ENCODE measurements around the gene LCN15.

Gene LCN15

DNA sequence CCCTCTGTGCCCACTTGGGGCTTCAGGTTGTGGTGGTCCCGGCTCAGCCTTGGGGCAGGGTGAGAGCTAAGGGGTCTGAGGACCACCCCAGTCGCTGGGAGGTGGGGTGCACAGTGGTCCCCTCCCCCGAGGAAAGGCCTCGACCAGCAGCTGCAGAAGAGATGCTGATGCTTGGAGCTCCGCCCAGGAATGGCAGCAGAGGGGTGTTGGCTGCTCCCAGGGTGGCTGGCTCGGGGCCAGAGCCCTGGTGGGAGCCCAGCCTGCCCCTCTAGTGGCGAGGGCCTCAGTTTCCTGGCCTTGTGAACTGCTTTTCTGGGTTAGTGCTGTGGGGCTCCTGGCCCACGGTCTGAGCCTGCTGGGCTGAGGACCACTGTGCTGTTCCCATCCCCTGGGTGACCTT lies 50.8 kb downstream of the LCN15 start:
- no peak for ATAC-seq
- TF ChIP-seq ESRRG (CRISPR knock-in tag; IDR thresholded peaks at IDR 0.05) (no peak), RARB (CRISPR knock-in tag; IDR thresholded peaks at IDR 0.05) (no peak), GLIS3 (CRISPR knock-in tag; IDR thresholded peaks at IDR 0.05) (no peak), SNAI2 (CRISPR knock-in tag; IDR thresholded peaks at IDR 0.05) (no peak), ZFP3 (CRISPR knock-in tag; IDR thresholded peaks at IDR 0.05) (no peak), ZFP30 (CRISPR knock-in tag; IDR thresholded peaks at IDR 0.05) (no peak)
- TF ChIP-seq, protein P1, sequence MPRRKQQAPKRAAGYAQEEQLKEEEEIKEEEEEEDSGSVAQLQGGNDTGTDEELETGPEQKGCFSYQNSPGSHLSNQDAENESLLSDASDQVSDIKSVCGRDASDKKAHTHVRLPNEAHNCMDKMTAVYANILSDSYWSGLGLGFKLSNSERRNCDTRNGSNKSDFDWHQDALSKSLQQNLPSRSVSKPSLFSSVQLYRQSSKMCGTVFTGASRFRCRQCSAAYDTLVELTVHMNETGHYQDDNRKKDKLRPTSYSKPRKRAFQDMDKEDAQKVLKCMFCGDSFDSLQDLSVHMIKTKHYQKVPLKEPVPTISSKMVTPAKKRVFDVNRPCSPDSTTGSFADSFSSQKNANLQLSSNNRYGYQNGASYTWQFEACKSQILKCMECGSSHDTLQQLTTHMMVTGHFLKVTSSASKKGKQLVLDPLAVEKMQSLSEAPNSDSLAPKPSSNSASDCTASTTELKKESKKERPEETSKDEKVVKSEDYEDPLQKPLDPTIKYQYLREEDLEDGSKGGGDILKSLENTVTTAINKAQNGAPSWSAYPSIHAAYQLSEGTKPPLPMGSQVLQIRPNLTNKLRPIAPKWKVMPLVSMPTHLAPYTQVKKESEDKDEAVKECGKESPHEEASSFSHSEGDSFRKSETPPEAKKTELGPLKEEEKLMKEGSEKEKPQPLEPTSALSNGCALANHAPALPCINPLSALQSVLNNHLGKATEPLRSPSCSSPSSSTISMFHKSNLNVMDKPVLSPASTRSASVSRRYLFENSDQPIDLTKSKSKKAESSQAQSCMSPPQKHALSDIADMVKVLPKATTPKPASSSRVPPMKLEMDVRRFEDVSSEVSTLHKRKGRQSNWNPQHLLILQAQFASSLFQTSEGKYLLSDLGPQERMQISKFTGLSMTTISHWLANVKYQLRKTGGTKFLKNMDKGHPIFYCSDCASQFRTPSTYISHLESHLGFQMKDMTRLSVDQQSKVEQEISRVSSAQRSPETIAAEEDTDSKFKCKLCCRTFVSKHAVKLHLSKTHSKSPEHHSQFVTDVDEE (CRISPR knock-in tag; IDR thresholded peaks at IDR 0.05) = no peak

DNA sequence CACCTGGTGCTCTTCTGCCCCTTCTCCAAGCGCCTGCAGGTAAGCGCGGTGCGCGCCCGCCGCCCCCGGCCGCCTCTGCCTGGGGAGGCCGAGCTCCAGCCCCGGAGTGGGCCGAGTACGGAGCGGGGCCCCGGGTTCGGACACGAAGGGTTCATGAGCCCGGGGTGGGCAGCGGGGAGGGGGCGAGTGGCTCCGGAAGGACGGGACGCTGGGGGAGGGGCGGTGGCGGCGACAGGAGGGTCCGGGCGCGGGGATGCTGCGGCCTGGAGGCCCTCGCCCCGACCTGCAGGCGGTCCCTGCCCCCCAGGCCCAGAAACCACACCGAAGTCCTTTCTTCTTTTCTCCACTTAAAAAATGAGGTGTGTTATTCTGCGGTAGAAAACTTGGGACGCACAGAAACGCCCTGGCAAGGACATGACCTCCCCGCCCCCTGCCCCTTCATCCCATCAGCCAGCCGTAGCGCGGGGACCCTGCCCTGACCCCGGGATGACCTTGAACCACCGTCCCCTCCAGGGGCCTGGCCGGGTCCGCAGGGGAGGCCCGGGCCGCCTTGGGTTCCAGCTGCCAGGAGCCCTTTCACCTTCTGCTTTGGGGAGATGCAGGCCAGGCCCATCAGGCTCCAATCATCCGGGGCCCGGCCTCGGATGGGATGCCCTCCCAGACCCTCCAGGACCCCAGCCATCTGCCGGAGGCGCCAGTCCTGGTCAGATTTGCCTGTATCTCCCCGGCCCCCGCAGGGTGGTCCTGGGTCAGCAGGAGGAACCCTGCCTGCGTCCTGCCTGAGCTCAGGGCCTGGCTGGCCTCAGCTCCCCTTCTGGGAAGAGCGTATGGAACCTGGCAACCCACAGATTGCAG lies 51.4 kb downstream of the LCN15 start:
- ATAC-seq = peak; percentile 31
- TF ChIP-seq, protein P2, sequence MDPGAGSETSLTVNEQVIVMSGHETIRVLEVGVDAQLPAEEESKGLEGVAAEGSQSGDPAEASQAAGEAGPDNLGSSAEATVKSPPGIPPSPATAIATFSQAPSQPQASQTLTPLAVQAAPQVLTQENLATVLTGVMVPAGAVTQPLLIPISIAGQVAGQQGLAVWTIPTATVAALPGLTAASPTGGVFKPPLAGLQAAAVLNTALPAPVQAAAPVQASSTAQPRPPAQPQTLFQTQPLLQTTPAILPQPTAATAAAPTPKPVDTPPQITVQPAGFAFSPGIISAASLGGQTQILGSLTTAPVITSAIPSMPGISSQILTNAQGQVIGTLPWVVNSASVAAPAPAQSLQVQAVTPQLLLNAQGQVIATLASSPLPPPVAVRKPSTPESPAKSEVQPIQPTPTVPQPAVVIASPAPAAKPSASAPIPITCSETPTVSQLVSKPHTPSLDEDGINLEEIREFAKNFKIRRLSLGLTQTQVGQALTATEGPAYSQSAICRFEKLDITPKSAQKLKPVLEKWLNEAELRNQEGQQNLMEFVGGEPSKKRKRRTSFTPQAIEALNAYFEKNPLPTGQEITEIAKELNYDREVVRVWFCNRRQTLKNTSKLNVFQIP (CRISPR knock-in tag; IDR thresholded peaks at IDR 0.05; ENCODE audit: borderline replicate concordance, low read depth) = no peak
- no peak for TF ChIP-seq ZNF8 (CRISPR knock-in tag; IDR thresholded peaks at IDR 0.05)
- no peak for TF ChIP-seq BACH2 (CRISPR knock-in tag; IDR thresholded peaks at IDR 0.05; ENCODE audit: borderline replicate concordance)
- no peak for TF ChIP-seq ZNF70 (CRISPR knock-in tag; IDR thresholded peaks at IDR 0.05)
- no peak for TF ChIP-seq RARB (CRISPR knock-in tag; IDR thresholded peaks at IDR 0.05)
- no peak for TF ChIP-seq ZC3H10 (CRISPR knock-in tag; IDR thresholded peaks at IDR 0.05)
- TF ChIP-seq GLIS3 (CRISPR knock-in tag; IDR thresholded peaks at IDR 0.05) = no peak
- TF ChIP-seq, protein P1 (CRISPR knock-in tag; IDR thresholded peaks at IDR 0.05) = no peak
- no peak for TF ChIP-seq TOX (CRISPR knock-in tag; IDR thresholded peaks at IDR 0.05; ENCODE audit: borderline replicate concordance)
- TF ChIP-seq, protein P3, sequence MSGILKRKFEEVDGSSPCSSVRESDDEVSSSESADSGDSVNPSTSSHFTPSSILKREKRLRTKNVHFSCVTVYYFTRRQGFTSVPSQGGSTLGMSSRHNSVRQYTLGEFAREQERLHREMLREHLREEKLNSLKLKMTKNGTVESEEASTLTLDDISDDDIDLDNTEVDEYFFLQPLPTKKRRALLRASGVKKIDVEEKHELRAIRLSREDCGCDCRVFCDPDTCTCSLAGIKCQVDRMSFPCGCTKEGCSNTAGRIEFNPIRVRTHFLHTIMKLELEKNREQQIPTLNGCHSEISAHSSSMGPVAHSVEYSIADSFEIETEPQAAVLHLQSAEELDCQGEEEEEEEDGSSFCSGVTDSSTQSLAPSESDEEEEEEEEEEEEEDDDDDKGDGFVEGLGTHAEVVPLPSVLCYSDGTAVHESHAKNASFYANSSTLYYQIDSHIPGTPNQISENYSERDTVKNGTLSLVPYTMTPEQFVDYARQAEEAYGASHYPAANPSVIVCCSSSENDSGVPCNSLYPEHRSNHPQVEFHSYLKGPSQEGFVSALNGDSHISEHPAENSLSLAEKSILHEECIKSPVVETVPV (CRISPR knock-in tag; IDR thresholded peaks at IDR 0.05) = no peak
- no peak for TF ChIP-seq ESRRG (CRISPR knock-in tag; IDR thresholded peaks at IDR 0.05)
- TF ChIP-seq PPARA (CRISPR knock-in tag; IDR thresholded peaks at IDR 0.05; ENCODE audit: borderline replicate concordance) = no peak
- no peak for TF ChIP-seq ZFP3 (CRISPR knock-in tag; IDR thresholded peaks at IDR 0.05)
- no peak for TF ChIP-seq ZFP30 (CRISPR knock-in tag; IDR thresholded peaks at IDR 0.05)
- no peak for TF ChIP-seq ZNF565 (CRISPR knock-in tag; conservative IDR thresholded peaks at IDR 0.05; ENCODE audit: low read depth)
- TF ChIP-seq ISL1 (CRISPR knock-in tag; IDR thresholded peaks at IDR 0.05) = no peak
- TF ChIP-seq CSDC2 (CRISPR knock-in tag; IDR thresholded peaks at IDR 0.05) = no peak
- no peak for TF ChIP-seq SNAI2 (CRISPR knock-in tag; IDR thresholded peaks at IDR 0.05)
- TF ChIP-seq, protein P4, sequence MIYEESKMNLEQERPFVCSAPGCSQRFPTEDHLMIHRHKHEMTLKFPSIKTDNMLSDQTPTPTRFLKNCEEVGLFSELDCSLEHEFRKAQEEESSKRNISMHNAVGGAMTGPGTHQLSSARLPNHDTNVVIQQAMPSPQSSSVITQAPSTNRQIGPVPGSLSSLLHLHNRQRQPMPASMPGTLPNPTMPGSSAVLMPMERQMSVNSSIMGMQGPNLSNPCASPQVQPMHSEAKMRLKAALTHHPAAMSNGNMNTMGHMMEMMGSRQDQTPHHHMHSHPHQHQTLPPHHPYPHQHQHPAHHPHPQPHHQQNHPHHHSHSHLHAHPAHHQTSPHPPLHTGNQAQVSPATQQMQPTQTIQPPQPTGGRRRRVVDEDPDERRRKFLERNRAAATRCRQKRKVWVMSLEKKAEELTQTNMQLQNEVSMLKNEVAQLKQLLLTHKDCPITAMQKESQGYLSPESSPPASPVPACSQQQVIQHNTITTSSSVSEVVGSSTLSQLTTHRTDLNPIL (CRISPR knock-in tag; IDR thresholded peaks at IDR 0.05; ENCODE audit: low read depth) = no peak
- TF ChIP-seq, protein P5, sequence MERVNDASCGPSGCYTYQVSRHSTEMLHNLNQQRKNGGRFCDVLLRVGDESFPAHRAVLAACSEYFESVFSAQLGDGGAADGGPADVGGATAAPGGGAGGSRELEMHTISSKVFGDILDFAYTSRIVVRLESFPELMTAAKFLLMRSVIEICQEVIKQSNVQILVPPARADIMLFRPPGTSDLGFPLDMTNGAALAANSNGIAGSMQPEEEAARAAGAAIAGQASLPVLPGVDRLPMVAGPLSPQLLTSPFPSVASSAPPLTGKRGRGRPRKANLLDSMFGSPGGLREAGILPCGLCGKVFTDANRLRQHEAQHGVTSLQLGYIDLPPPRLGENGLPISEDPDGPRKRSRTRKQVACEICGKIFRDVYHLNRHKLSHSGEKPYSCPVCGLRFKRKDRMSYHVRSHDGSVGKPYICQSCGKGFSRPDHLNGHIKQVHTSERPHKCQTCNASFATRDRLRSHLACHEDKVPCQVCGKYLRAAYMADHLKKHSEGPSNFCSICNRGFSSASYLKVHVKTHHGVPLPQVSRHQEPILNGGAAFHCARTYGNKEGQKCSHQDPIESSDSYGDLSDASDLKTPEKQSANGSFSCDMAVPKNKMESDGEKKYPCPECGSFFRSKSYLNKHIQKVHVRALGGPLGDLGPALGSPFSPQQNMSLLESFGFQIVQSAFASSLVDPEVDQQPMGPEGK (CRISPR knock-in tag; IDR thresholded peaks at IDR 0.05; ENCODE audit: borderline replicate concordance) = no peak

Measured in SK-N-SH treated with all-trans-retinoic acid at 6 μM for 48 hours (cell line).